Umbilical cord (tissue), 2 donors: ENCODE measurements around the gene DACT3. TPM values are rescaled to one million over a fixed set of nuclear protein-coding genes. Genes with fewer than 3 reads are reported as not detected.

ENCODE experiments used
- DNase-seq: peaks from one replicate; pipeline ENCODE4 v3.0.0-alpha.2; 2015; ENCODE audit warnings: low spot score
- total RNA-seq: library from RNA; depleted of rRNA; stranded (reverse); fragments of >200 nt; gene quantifications from one replicate; pipeline ENCODE4 v1.2.3, GENCODE V29; 2014; ENCODE audit warnings: low replicate concordance; ENCODE audit not compliant: insufficient read depth

DACT3 gene
- total RNA-seq, 1 donor from 2014 or later = 26.7 TPM

- no peak for DNase-seq
These were observed 49.2 kb downstream of the DACT3 start for GRCh38 chr19:46611776-46612175.

GRCh38 chr19:46610851-46611770 lies 49.9 kb downstream of the DACT3 start:
- DNase-seq = no peak

GRCh38 chr19:46610413-46610775 lies 50.6 kb downstream of the DACT3 start:
- DNase-seq = no peak

- DNase-seq = no peak
These were observed 51.2 kb downstream of the DACT3 start for GRCh38 chr19:46609511-46610412.

GRCh38 chr19:46608581-46609345 lies 52.2 kb downstream of the DACT3 start:
- DNase-seq = no peak

- DNase-seq = no peak
These were observed 52.8 kb downstream of the DACT3 start for GRCh38 chr19:46608178-46608577.

GRCh38 chr19:46607448-46607841 lies 53.5 kb downstream of the DACT3 start:
- no peak for DNase-seq

GRCh38 chr19:46606681-46607447 lies 54.1 kb downstream of the DACT3 start:
- no peak for DNase-seq

- no peak for DNase-seq
These were observed 55.0 kb downstream of the DACT3 start for GRCh38 chr19:46606019-46606418.

GRCh38 chr19:46605356-46605821 lies 55.6 kb downstream of the DACT3 start:
- no peak for DNase-seq

- no peak for DNase-seq
These were observed 56.1 kb downstream of the DACT3 start for GRCh38 chr19:46604781-46605355.

GRCh38 chr19:46603752-46604231 lies 57.2 kb downstream of the DACT3 start:
- no peak for DNase-seq

GRCh38 chr19:46603195-46603637 lies 57.8 kb downstream of the DACT3 start:
- peak; percentile 41 for DNase-seq

- DNase-seq = no peak
These were observed 58.4 kb downstream of the DACT3 start for GRCh38 chr19:46602392-46603194.

- DNase-seq = peak; percentile 33
These were observed 59.4 kb downstream of the DACT3 start, which contains the start of gene CALM3 for GRCh38 chr19:46601318-46602224. CALM3 (plus strand) TSS chr19:46601330; CDS start chr19:46601435, 105 bp downstream.

- peak; percentile 99 for DNase-seq
These were observed 60.3 kb downstream of the DACT3 start for GRCh38 chr19:46600384-46601317.
